Progenitor cell of endocrine pancreas (in vitro differentiated cells): Measurements from ENCODE around the gene GFY. TPM values are rescaled to one million over a fixed set of nuclear protein-coding genes. Genes with fewer than 3 reads are reported as not detected.
A peak's percentile ranks its signal among the peaks of the same experiment; 100 is the strongest.

Experiments
- DNase-seq: peaks from one replicate; pipeline ENCODE4 v3.0.0; 2021; ENCODE audit warnings: low spot score; ENCODE audit not compliant: unreplicated experiment
- H3K27ac Mint-ChIP-seq: 2 replicates; pipeline ENCODE4 v1.8.0; 2021; ENCODE audit warnings: mild to moderate bottlenecking, moderate library complexity, mixed read lengths
- H3K27me3 Mint-ChIP-seq: 2 replicates; pipeline ENCODE4 v1.8.0; 2021; ENCODE audit warnings: mixed read lengths
- H3K36me3 Mint-ChIP-seq: 2 replicates; pipeline ENCODE4 v1.8.0; 2022; ENCODE audit warnings: mixed read lengths; ENCODE audit not compliant: insufficient read depth
- H3K4me1 Mint-ChIP-seq: 2 replicates; pipeline ENCODE4 v1.8.0; 2021; ENCODE audit warnings: low read depth, mixed read lengths
- H3K4me3 Mint-ChIP-seq: 2 replicates; pipeline ENCODE4 v1.8.0; 2021; ENCODE audit warnings: low read depth, mild to moderate bottlenecking, moderate library complexity, mixed read lengths
- H3K9me3 Mint-ChIP-seq: 2 replicates; pipeline ENCODE4 v1.8.0; 2021; ENCODE audit warnings: low read depth, mixed read lengths
- CTCF ChIP-seq: fragments of 200-600 bp; sonication (generic); IDR thresholded peaks from one replicate; pipeline ENCODE4 v1.5.0; 2021; ENCODE audit warnings: antibody characterized with exemption, mild to moderate bottlenecking; ENCODE audit not compliant: unreplicated experiment
- total RNA-seq: library from RNA; stranded (reverse); gene quantifications from 2 replicates; pipeline ENCODE4 v1.2.1, GENCODE V29; 2021

GFY gene
- total RNA-seq, 1 donor from 2014 or later = not detected

- peaks cover 95% of the 10 kb centered on the region for H3K27me3 Mint-ChIP-seq
- peaks cover 6% of the 10 kb centered on the region for H3K4me1 Mint-ChIP-seq
- no peak overlapping the region for H3K27ac Mint-ChIP-seq
- TF ChIP-seq CTCF = no peak
- peak; percentile 65 for DNase-seq
- H3K9me3 Mint-ChIP-seq = no peaks in the 10 kb centered on the region
- no peaks in the 10 kb centered on the region for H3K36me3 Mint-ChIP-seq
- H3K4me3 Mint-ChIP-seq = no peak overlapping the region
Measured at GRCh38 chr19:49421039-49421877, 3.9 kb upstream of the GFY start.

- H3K27me3 Mint-ChIP-seq = peaks cover 95% of the 10 kb centered on the region
- H3K9me3 Mint-ChIP-seq = no peaks in the 10 kb centered on the region
- peaks cover 7% of the 10 kb centered on the region for H3K4me1 Mint-ChIP-seq
- H3K4me3 Mint-ChIP-seq = no peak overlapping the region
- H3K36me3 Mint-ChIP-seq = no peaks in the 10 kb centered on the region
- no peak for DNase-seq
- no peak overlapping the region for H3K27ac Mint-ChIP-seq
- no peak for TF ChIP-seq CTCF
Measured at GRCh38 chr19:49421878-49422202, 3.3 kb upstream of the GFY start.

GRCh38 chr19:49422407-49423070 is 2.6 kb upstream of the GFY start:
- H3K27ac Mint-ChIP-seq = no peak overlapping the region
- TF ChIP-seq CTCF = peak; percentile 59
- H3K4me1 Mint-ChIP-seq = peaks cover 8% of the 10 kb centered on the region
- no peak for DNase-seq
- peaks cover 94% of the 10 kb centered on the region for H3K27me3 Mint-ChIP-seq
- no peaks in the 10 kb centered on the region for H3K9me3 Mint-ChIP-seq
- H3K36me3 Mint-ChIP-seq = no peaks in the 10 kb centered on the region
- no peak overlapping the region for H3K4me3 Mint-ChIP-seq

DNA sequence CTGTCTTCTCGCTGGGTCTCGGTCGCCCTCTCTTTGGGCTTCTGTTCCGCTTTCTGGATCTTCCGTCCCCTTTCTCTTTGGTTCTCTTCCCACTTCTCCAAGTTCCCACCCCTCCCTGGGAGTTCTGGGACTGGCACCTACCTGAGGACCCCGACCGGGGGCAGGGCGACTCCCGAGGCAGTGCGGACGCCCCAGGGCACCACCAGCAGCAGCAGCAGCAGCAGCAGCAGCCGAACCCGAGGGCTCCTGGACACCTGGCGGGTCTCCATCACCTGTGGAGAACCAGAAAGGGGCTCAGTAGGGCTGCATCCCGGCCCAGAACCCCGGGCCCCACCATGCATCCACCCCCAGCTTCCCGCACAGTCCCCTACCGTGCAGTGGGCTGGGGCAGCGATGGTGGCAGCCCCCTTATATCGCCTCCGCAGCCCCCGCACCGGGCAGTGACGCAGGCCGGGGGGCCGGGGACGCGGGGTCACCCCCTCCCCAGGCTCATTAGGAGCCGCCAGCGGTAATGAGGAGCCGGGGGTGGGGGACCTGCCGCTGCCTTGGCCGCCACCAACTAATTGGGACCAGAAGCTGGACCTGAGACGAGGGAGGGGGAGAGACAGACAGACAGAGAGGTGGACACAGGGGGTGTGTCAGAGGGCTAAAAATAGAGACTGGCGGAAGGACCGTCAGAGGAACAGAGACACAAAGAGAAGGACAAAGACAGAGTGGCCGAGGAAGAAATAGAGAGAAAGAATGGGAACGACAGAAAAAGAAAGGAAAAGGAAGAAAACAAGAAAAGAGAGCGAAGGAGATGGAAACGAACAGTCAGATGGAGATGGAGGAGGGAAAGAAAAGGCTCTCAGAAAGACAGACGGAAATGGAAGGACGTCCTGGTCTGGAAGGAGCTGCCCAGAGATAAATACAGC is 1.9 kb upstream of the GFY start, which contains the start of gene PTH2:
Gene PTH2 (minus strand): TSS at position 371 of the 914 bp plus-strand sequence. CDS start 102 bp downstream, at position 269.
- no peaks in the 10 kb centered on the region for H3K9me3 Mint-ChIP-seq

More for the DNA sequence above, 1.9 kb upstream of the GFY start, which contains the start of gene PTH2:
- Mint-ChIP-seq H3K4me1 (peaks cover 10% of the 10 kb centered on the region), H3K4me3 (no peak within 1 kb of the TSS), H3K27ac (no peak within 1 kb of the TSS), H3K27me3 (peaks cover 93% of the 10 kb centered on the region), H3K36me3 (no peaks in the 10 kb centered on the region)
- TF ChIP-seq CTCF = no peak
- no peak for DNase-seq
